Testis (tissue), 3 donors: ENCODE measurements around the gene DNAJC17. TPM values are rescaled to one million over a fixed set of nuclear protein-coding genes. Genes with fewer than 3 reads are reported as not detected.

Source experiments
- DNase-seq: peaks from one replicate; pipeline ENCODE4 v3.0.0-alpha.2; 2019
- H3K27ac ChIP-seq, 2 donors: fragments of 200-600 bp; sonication (generic); one replicate each; pipeline ENCODE4 v1.5.1; 2019
- H3K27me3 ChIP-seq: fragments of 200-600 bp; sonication (generic); one replicate; pipeline ENCODE4 v1.5.1; 2019
- H3K36me3 ChIP-seq: fragments of 200-600 bp; sonication (generic); one replicate; pipeline ENCODE4 v1.5.1; 2017; ENCODE audit warnings: low read depth; ENCODE audit errors: missing control alignments
- H3K4me1 ChIP-seq: fragments of 200-600 bp; sonication (generic); one replicate; pipeline ENCODE4 v1.5.1; 2019
- H3K4me3 ChIP-seq, 2 donors: fragments of 200-600 bp; sonication (generic); one replicate each; pipeline ENCODE4 v1.5.1; 2017 to 2019
- H3K9me3 ChIP-seq: fragments of 200-600 bp; sonication (generic); one replicate; pipeline ENCODE4 v1.5.1; 2017
- POLR2A ChIP-seq: fragments of 450-650 bp; IDR thresholded peaks from one replicate; pipeline ENCODE4 v1.6.1; 2017; ENCODE audit warnings: antibody characterized with exemption, mild to moderate bottlenecking, moderate library complexity
- WGBS, 2 donors: methylation state at CpG; one replicate each; pipeline ENCODE4 v1.1.5; 2018; 5-methylcytosine and 5-hydroxymethylcytosine counted together
- intact Hi-C: fragments of 100-400 bp; cut with DNase I; formaldehyde crosslinking; loops from one replicate; pipeline ENCODE4 v1.15.1; 2023; ENCODE audit warnings: low total_unique reads
- polyA plus RNA-seq: library from polyadenylated mRNA; stranded (reverse); fragments of 350-450 nt; fragmentation: Illumina TruSeq; extraction: RNeasy Lipid Tissue Mini Kit (QIAGEN cat#74804); gene quantifications from one replicate; pipeline ENCODE4 v1.2.3, GENCODE V29; 2014; ENCODE audit warnings: low read depth, low replicate concordance; ENCODE audit not compliant: insufficient read depth
- total RNA-seq, 2 donors: library from RNA; depleted of rRNA; stranded (reverse); fragments of >200 nt; gene quantifications; one replicate each; pipeline ENCODE4 v1.2.3, GENCODE V29; 2016
- TF ChIP-seq, protein P1 (sequence below), 3 experiments: fragments of 450-650 bp in 2 of 3; fragments of 200-600 bp in 1 of 3; sonication (generic) in 1 of 3; IDR thresholded peaks; one replicate each; pipeline ENCODE4 v1.5.1; 2016 to 2019; ENCODE audit warnings: antibody characterized with exemption in 3 of 3, mild to moderate bottlenecking in 2 of 3, moderate library complexity in 1 of 3

The DNAJC17 gene
- total and polyA plus RNA-seq, 3 donors from 2014 or later, result 11.1 to 22.6 (median 21.6) TPM

DNA sequence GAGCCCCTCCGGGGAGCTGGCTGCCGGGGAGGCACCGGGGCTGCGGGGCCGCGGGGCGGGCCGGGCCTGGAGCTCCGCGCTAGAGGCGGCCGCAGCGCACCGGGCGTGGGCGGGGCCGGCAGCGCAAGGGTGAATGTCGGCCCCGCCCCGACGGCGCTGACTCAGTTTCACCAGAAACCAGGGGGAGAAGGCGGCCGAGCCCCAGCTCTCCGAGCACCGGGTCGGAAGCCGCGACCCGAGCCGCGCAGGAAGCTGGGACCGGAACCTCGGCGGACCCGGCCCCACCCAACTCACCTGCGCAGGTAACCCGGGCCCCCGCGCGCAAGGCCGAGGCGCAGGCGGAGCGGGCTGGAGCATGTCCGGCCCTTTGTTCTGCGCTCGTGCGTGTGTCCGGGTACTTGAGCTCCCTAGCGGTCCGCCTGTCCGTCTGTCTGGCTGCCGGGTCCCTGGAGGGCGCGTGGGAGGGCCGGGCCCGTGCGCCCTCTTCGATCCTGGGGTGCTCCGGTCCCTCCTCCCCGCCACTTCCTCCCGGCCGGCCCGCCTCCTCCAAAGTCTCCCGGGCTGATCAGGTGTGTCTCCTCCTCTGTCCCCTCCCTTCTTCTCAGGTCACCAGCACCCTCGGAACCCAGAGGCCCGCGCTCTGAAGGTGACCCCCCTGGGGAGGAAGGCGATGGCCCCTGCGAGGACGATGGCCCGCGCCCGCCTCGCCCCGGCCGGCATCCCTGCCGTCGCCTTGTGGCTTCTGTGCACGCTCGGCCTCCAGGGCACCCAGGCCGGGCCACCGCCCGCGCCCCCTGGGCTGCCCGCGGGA, 36.8 kb upstream of the DNAJC17 start, which contains the start of gene SPINT1:
Gene SPINT1 (plus strand): TSS at position 164 of the 811 bp plus-strand sequence. CDS start 507 bp downstream, at position 671.
- no peak within 1 kb of the TSS for H3K27ac ChIP-seq
- intact Hi-C loops, result no loop called here

DNA sequence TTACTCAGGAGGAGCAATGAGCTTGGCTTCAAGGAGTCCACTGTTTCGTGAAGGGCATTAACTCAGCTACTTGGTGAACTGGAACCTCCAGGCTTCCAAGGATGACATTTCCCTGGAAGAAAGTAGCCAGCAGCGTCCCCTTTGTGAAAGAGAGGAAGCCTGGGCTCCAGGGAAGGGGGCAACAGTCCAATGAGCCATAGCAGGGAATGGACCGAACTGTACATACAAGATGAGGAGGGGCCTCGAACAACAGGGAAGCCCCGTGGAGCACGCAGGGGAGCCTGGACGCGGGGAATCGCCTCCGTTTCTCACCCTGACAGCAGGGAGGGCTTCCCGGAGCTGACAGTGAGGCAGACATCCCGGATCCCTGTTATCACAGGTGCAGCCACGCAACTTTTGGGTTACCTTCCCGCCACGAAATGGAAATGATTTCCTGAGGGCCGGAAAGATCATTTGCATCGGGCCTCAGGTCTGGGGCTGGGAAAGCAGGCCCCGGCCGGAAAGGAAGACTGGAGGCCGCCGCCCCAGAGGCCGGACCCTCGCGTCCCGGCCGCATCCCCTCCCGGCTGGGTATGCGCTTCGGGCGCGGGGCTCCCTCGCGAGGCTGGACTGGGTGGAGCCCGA, 36.1 kb upstream of the DNAJC17 start:
- no peak for DNase-seq

More for the DNA sequence above, 36.8 kb upstream of the DNAJC17 start, which contains the start of gene SPINT1:
- DNase-seq, result peak; percentile 18
- no peaks in the 10 kb centered on the region for H3K36me3 ChIP-seq
- TF ChIP-seq, protein P1, sequence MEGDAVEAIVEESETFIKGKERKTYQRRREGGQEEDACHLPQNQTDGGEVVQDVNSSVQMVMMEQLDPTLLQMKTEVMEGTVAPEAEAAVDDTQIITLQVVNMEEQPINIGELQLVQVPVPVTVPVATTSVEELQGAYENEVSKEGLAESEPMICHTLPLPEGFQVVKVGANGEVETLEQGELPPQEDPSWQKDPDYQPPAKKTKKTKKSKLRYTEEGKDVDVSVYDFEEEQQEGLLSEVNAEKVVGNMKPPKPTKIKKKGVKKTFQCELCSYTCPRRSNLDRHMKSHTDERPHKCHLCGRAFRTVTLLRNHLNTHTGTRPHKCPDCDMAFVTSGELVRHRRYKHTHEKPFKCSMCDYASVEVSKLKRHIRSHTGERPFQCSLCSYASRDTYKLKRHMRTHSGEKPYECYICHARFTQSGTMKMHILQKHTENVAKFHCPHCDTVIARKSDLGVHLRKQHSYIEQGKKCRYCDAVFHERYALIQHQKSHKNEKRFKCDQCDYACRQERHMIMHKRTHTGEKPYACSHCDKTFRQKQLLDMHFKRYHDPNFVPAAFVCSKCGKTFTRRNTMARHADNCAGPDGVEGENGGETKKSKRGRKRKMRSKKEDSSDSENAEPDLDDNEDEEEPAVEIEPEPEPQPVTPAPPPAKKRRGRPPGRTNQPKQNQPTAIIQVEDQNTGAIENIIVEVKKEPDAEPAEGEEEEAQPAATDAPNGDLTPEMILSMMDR (IDR thresholded peaks at IDR 0.05), result no peak
- TF ChIP-seq POLR2A, result no peak
- no peaks in the 10 kb centered on the region for H3K27me3 ChIP-seq
- H3K4me3 ChIP-seq, result peak within 1 kb of the TSS; percentile 42 to 58
- H3K4me1 ChIP-seq, result peaks cover 8% of the 10 kb centered on the region
- 0 to 1% methylated on average over 19 to 68 of the region's 89 CpGs for WGBS, 2 donors
- H3K9me3 ChIP-seq, result no peaks in the 10 kb centered on the region

DNA sequence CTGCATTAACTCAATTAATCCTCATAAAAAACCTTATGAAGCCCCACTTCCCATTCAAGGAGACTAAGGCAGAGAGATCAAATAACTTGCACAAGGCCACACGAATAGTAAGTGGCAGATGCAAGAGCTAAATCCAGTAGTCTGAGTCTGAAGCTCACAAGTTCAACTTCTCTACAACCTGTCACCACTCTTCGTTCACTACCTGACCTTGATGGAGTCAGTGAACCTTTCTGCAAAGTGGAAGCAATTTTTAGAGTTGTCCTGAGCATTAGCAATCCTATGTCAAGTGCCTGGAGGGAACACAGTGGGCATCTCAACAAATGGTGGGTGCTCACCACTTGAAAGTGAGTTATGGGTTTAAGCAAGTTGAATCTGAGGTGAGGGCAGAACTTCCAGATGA, 34.5 kb upstream of the DNAJC17 start:
- Histone ChIP-seq H3K36me3 (no peaks in the 10 kb centered on the region), H3K4me1 (peaks cover 8% of the 10 kb centered on the region), H3K4me3 (no peak overlapping the region), H3K9me3 (no peaks in the 10 kb centered on the region), H3K27ac (no peak overlapping the region), H3K27me3 (no peaks in the 10 kb centered on the region)
- DNase-seq, result no peak
- WGBS, 2 donors, result 83 to 96% methylated on average over 2 of the region's 2 CpGs
- intact Hi-C loops, result no loop called here
- TF ChIP-seq POLR2A, result no peak
- TF ChIP-seq, protein P1 (IDR thresholded peaks at IDR 0.05), result no peak

More for the DNA sequence above, 36.1 kb upstream of the DNAJC17 start:
- Histone ChIP-seq H3K4me3 (peak overlapping the region; percentile 42 to 58), H3K9me3 (no peaks in the 10 kb centered on the region), H3K27me3 (no peaks in the 10 kb centered on the region), H3K4me1 (peaks cover 8% of the 10 kb centered on the region), H3K36me3 (no peaks in the 10 kb centered on the region), H3K27ac (no peak overlapping the region)
- TF ChIP-seq, protein P1 (IDR thresholded peaks at IDR 0.05), result no peak
- TF ChIP-seq POLR2A, result no peak
- WGBS, 2 donors, result 29 to 47% methylated on average over 10 to 19 of the region's 34 CpGs
- intact Hi-C loops, result no loop called here

DNA sequence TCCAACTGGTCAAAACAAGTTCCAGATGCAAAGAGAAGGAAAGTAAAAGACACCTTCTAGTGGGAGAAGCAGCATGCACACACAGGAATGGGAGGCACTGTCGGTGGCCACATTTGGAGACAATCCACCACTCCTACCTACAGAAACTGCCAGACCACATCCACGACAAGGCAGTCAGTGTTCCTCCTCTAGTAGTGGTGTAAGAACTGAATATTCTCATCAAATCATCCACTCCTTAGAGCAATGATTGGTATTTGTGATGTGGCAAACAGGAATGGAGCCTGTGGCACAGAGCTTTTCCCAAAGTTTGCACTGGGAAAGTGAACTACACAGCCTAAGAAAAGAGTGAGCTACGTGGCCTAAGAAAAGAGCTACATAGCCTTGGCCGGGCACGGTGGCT, 31.5 kb upstream of the DNAJC17 start:
- no peak overlapping the region for H3K27ac ChIP-seq
- no peaks in the 10 kb centered on the region for H3K4me1 ChIP-seq
- no peak for TF ChIP-seq POLR2A
- TF ChIP-seq, protein P1 (IDR thresholded peaks at IDR 0.05), result no peak
- H3K27me3 ChIP-seq, result no peaks in the 10 kb centered on the region
- 78 to 83% methylated on average over 5 of the region's 5 CpGs for WGBS, 2 donors
- intact Hi-C loops, result no loop called here
- H3K36me3 ChIP-seq, result no peaks in the 10 kb centered on the region
- no peaks in the 10 kb centered on the region for H3K9me3 ChIP-seq
- H3K4me3 ChIP-seq, result no peak overlapping the region
- no peak for DNase-seq
